MV-4-11 (cell line): ENCODE results near the gene SOX12.

Source experiments
- DNase-seq: peaks from one replicate; lab custom pipeline; 2025; lab: John Stamatoyannopoulos, UW

SOX12 gene

GRCh38 chr20:301886-302848 lies 23.2 kb upstream of the SOX12 start:
- no peak for DNase-seq

DNA sequence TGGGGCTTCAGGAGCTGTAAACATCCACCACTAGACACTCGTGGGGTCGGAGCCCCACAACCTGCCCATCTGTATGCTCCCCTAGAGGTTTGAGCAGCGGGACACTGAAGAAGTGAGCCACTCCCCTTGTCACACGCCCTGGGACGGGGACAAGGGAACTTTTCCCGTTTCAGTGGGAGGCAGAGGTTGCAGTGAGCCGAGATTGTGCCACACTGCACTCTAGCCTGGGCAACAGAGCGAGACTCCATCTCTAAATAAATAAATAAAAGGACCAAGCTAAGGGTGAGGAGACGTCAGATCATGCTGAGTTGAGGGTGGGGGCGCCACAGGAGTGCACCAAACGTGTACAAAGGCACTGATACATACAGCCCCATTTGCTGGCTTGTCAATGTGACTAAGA lies 19.6 kb upstream of the SOX12 start:
- DNase-seq: no peak

GRCh38 chr20:308427-309038 lies 16.8 kb upstream of the SOX12 start:
- DNase-seq: no peak

- peak; percentile 32 for DNase-seq
These were observed 16.0 kb upstream of the SOX12 start for GRCh38 chr20:309306-309840.

GRCh38 chr20:309841-310644 lies 15.3 kb upstream of the SOX12 start:
- peak; percentile 98 for DNase-seq

DNA sequence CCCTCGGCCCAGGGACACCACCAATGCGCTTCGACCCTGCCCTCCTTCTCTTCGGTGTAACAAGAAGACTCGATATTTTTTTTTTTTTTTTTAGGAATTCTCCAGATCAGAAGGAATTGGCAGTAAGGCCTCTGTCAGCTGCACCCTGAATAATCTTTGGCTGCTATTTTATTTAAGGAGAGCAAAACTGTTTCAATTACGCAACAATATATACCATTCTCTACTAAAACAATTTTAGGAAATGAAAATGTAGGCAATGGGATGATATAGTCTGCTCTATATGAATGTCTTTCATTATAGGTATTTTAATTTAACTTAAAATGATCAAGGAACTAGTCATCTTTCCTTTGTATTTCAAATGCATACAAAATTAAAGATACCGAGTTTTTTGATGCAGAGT lies 14.7 kb upstream of the SOX12 start:
- DNase-seq: no peak

GRCh38 chr20:311609-312008 lies 13.7 kb upstream of the SOX12 start:
- no peak for DNase-seq

DNA sequence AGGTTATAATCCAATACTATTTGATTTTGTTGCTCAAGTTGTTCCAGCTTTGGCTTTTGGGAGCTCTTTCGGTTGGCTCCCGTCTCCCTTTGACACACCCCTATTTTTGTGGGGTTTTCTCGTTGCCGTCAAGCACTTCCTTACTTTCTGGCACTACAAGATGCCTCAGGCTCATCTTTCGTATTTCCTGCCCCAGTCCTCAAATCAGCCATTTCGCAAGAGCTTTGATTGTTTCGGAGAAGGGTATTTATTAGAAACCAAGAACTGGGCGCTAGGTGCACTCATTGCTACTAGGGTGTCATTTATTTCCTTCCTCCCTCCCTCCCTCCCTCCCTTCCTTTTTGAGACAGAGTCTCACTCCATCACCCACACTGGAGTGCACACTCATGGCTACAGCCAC lies 13.3 kb upstream of the SOX12 start:
- peak; percentile 44 for DNase-seq

GRCh38 chr20:312866-313265 lies 12.5 kb upstream of the SOX12 start:
- no peak for DNase-seq

GRCh38 chr20:313402-313801 lies 11.9 kb upstream of the SOX12 start:
- DNase-seq: no peak

- no peak for DNase-seq
These were observed 11.4 kb upstream of the SOX12 start for GRCh38 chr20:313948-314347.

- DNase-seq: no peak
These were observed 8.9 kb upstream of the SOX12 start for GRCh38 chr20:316316-317068.

DNA sequence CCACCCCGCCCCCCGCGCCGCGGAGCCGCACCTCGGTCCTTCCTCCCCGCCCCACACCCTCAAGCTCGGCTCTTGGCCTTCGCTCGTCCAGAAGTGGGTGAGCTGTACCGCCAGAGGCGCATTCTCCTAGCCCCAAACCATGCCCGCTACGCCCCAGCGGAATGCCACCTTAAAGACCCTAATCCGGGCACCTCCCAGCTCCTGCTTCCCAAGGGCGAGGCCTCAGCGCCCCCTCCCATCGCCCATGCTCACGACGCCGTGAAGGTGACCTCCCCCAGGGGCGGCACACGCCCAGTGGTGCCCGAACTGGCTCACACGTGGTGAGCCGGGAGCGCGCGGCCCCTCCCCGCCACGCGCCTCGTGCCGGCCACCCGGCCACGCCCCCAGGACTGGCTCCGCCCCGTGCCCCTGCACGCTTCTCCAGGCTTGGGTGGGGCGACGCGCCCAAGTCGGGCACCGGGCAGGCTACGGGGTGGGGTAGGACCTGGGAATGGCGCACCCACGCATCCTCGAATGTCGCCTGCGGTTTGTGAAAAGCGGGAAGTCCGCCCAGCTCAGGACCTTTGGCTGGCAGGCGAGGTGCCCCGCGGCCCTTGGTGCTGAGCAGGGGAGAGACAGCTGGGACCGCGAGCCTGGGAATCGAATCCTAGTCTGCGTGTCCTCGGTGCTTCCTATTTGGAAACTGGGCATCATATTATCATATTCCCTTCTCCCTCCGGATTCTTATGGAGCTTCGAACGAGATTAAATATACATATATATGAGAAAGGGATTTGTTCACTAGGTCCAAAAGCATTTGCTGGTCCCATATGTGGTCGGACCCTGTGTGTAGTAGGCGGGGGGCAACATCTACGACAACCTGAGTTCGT lies 941 bp upstream of the SOX12 start:
- peak; percentile 80 for DNase-seq

DNA sequence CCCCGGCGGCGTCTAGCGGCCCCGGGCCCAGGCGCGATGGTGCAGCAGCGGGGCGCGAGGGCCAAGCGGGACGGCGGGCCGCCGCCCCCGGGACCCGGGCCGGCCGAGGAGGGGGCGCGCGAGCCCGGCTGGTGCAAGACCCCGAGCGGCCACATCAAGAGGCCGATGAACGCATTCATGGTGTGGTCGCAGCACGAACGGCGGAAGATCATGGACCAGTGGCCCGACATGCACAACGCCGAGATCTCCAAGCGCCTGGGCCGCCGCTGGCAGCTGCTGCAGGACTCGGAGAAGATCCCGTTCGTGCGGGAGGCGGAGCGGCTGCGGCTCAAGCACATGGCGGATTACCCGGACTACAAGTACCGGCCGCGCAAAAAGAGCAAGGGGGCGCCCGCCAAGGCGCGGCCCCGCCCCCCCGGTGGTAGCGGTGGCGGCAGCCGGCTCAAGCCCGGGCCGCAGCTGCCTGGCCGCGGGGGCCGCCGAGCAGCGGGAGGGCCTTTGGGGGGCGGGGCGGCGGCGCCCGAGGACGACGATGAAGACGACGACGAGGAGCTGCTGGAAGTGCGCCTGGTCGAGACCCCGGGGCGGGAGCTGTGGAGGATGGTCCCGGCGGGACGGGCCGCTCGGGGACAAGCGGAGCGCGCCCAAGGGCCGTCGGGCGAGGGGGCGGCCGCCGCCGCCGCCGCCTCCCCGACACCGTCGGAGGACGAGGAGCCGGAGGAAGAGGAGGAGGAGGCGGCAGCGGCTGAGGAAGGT lies 715 bp downstream of the SOX12 start:
- peak; percentile 27 for DNase-seq

DNA sequence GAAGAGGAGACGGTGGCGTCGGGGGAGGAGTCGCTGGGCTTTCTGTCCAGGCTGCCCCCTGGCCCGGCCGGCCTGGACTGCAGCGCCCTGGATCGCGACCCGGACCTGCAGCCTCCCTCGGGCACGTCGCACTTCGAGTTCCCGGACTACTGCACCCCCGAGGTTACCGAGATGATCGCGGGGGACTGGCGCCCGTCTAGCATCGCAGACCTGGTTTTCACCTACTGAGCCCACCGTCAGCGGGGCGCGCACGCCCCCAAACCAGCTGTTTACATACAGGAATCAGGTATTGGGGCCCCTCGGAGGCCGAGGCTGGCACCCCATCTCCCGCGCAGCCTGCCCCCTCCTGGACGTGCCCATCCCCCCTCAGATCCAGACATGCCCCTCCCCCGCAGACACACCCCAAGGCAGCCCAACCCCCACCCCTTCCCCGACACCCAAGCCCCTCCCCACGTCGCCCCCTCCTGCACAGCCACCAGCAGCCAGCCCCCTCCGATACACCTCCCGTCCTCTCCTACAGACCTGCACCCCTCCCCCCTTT lies 1.4 kb downstream of the SOX12 start:
- DNase-seq: no peak

GRCh38 chr20:327186-328026 lies 2.1 kb downstream of the SOX12 start:
- DNase-seq: peak; percentile 36

GRCh38 chr20:328027-328974 lies 2.9 kb downstream of the SOX12 start:
- no peak for DNase-seq
